ENCODE data around the gene PIP5K1C. TPM values are rescaled to one million over a fixed set of nuclear protein-coding genes. Genes with fewer than 3 reads are reported as not detected.

Gene PIP5K1C
- total and polyA plus RNA-seq, 10 of the 15 experiments (the other 5 are each of a cell fraction or from before 2014, with no cell fraction given) = 0.39 to 19.6 (median 5.3) TPM

GRCh38 chr19:3670796-3671679 lies 29.2 kb downstream of the PIP5K1C start:
- WGBS (ENCODE audit: insufficient coverage, insufficient replicate concordance, low lambda C conversion rate, missing lambda C conversion rate) = 7% methylated on average over 44 of the region's 45 CpGs
- H3K4me1 ChIP-seq (ENCODE audit: control insufficient read depth, insufficient read depth, low read length) = peaks cover 15% of the 10 kb centered on the region
- ATAC-seq (peak; percentile 70), DNase-seq (ENCODE audit: low read depth, low spot score) (no peak), FAIRE-seq (no peak)
- SMC1A ChIA-PET (ENCODE audit: uncharacterized antibody, unreplicated experiment) = no interaction called here
- peak overlapping the region; percentile 35; the same call in 1 of the 2 replicates for H3K9ac ChIP-seq (ENCODE audit: control insufficient read depth, insufficient read depth, low read length)
- no peaks in the 10 kb centered on the region; the same call in none of the 2 replicates for H4K20me1 ChIP-seq (ENCODE audit: control insufficient read depth, insufficient read depth)
- intact Hi-C loops (cut with micrococcal nuclease; ENCODE audit: unreplicated experiment) = no loop called here
- H3K79me2 ChIP-seq (ENCODE audit: control insufficient read depth, insufficient read depth, low read length) = no peaks in the 10 kb centered on the region
- peak overlapping the region; percentile 29; the same call in 1 of the 2 replicates for H2AFZ ChIP-seq (ENCODE audit: control insufficient read depth, low read depth, low read length)
- POLR2A ChIA-PET = interaction anchor here (0.6 to 1.0 kb wide), 2 partner anchors 18 to 117 kb away, joined by 3 to 4 read pairs; no protein-coding TSS in a partner anchor
- peaks cover 0 to 2% of the 10 kb centered on the region in 2 experiments; a peak in 2 of 4 replicates for H3K36me3 ChIP-seq (ENCODE audit: control insufficient read depth in 2 of 2, insufficient read depth in 2 of 2, low read length in 1 of 2)
- RAD21 ChIA-PET (ENCODE audit: unreplicated experiment) = no interaction called here
- no peak overlapping the region; the same call in 1 of the 2 replicates for H3K4me3 ChIP-seq
- in situ Hi-C loops (cut with MboI) = no loop called here
- H3K9me3 ChIP-seq (replicated peaks; ENCODE audit: control insufficient read depth, insufficient read depth, low read length) = no peaks in the 10 kb centered on the region
- H3K27me3 ChIP-seq (replicated peaks in 1 of 2; ENCODE audit: control insufficient read depth in 2 of 2, insufficient read depth in 2 of 2, low read length in 1 of 2) = no peaks in the 10 kb centered on the region
- CTCF ChIA-PET = interaction anchor here (0.7 to 1.7 kb wide), 3 partner anchors 13 to 20 kb away, joined by 3 to 8 read pairs (median 4); no protein-coding TSS in a partner anchor
- BruUV-seq (replicated peaks) = no TSS peak
- peak overlapping the region; percentile 28; the same call in 1 of the 2 replicates for H3K27ac ChIP-seq (ENCODE audit: control insufficient read depth, insufficient read depth)
- peak overlapping the region; percentile 75 for H3K4me2 ChIP-seq (ENCODE audit: control insufficient read depth, insufficient read depth)
- TF ChIP-seq MLLT1 (IDR thresholded peaks at IDR 0.05) (no peak), RAD21 (IDR thresholded peaks at IDR 0.05; ENCODE audit: insufficient read depth, low read depth, low read length) (no peak), POLR2A (IDR thresholded peaks at IDR 0.05; ENCODE audit: low read depth, low read length) (peak; percentile 29), NR2F1 (conservative IDR thresholded peaks at IDR 0.05) (peak; percentile 53), ELK1 (IDR thresholded peaks at IDR 0.05; ENCODE audit: low read depth, low read length) (no peak), TBL1XR1 (IDR thresholded peaks at IDR 0.05; ENCODE audit: low read depth, low read length) (peak; percentile 56; the same call in 1 of the 2 replicates), POLR2AphosphoS2 (IDR thresholded peaks at IDR 0.05; ENCODE audit: low read depth, low read length) (no peak), CREM (IDR thresholded peaks at IDR 0.05; ENCODE audit: low read depth) (peak; percentile 55; the same call in 1 of the 2 replicates), CREB1 (IDR thresholded peaks at IDR 0.05; ENCODE audit: low read depth) (peak; percentile 41; the same call in 1 of the 2 replicates), TCF12 (IDR thresholded peaks at IDR 0.05; ENCODE audit: low read depth, low read length) (0 out of 2 replicates have a peak, but pooled peaks have one; percentile 12), SMAD1 (IDR thresholded peaks at IDR 0.05; ENCODE audit: low read depth, partially characterized antibody) (no peak), SUZ12 (IDR thresholded peaks at IDR 0.05; ENCODE audit: unreplicated experiment) (no peak), RUNX3 (IDR thresholded peaks at IDR 0.05; ENCODE audit: low read length) (peak; percentile 78), CHD1 (IDR thresholded peaks at IDR 0.05; ENCODE audit: low read depth, low read length) (no peak), EZH2 (IDR thresholded peaks at IDR 0.05; ENCODE audit: borderline replicate concordance, control insufficient read depth, low read depth, low read length) (no peak), ZNF592 (IDR thresholded peaks at IDR 0.05) (no peak), SP1 (IDR thresholded peaks at IDR 0.05; ENCODE audit: low read depth, low read length) (peak; percentile 22), CBFB (IDR thresholded peaks at IDR 0.05; ENCODE audit: low read depth) (0 out of 2 replicates have a peak, but pooled peaks have one; percentile 46)
